LoVo (cell line): ENCODE results near the gene PPP1R3D.
"Not testable (repeated sequence)": the region's sequence is repeated elsewhere in the genome, so short reads cannot be mapped to it uniquely, and the experiment has no call there.

ENCODE experiments used
- DNase-seq: peaks from one replicate; pipeline ENCODE4 v3.0.0-alpha.2; 2016; ENCODE audit warnings: low spot score

PPP1R3D gene

GRCh38 chr20:59925359-59925758, 14.7 kb downstream of the PPP1R3D start:
- no peak for DNase-seq

GRCh38 chr20:59923514-59923913, 16.6 kb downstream of the PPP1R3D start:
- no peak for DNase-seq

DNA sequence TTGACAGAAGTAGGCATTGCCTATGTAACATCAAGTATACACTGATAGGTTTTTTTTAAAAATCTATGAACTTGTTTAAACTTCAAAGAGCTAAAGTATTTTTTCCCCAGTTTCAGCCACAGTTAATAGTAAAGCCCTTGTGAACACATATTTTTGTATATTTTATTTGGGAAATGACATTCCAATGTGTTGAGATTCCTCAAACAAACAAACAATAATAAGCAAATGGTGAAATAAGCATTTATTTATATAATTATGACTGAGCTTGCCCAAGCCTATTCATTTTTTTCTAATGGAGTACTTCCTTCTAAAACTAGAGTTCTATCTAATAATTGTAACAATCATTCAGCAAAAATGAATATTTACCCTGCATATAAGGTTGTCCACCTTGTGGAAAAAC, 19.2 kb downstream of the PPP1R3D start:
- no peak for DNase-seq

- DNase-seq = no peak
Observed at GRCh38 chr20:59912609-59913008, 27.5 kb downstream of the PPP1R3D start.

GRCh38 chr20:59911041-59911440, 29.1 kb downstream of the PPP1R3D start:
- no peak for DNase-seq

- DNase-seq = no peak
Observed at GRCh38 chr20:59908855-59909254, 31.2 kb downstream of the PPP1R3D start.

DNA sequence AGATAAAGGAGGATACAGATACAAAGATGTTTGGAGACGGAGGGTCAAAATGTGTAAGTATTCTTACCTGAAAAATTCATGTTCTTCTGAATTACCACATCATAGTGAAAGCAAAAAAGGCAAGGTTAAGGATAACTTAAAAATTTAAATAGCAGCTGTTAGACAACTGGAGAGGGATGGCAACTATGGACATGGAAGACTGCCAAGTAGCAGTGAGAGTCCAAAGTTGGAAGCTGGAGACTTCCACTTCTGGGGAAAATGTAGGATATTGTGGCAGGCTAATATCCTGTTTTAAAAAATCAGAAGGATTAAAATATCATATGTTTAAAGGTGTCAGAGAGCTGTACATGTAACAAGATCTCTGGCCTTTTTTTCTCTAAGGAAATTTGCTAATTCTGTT, 36.5 kb downstream of the PPP1R3D start:
- DNase-seq = no peak

- DNase-seq = no peak
Observed at GRCh38 chr20:59902470-59902869, 37.6 kb downstream of the PPP1R3D start.

GRCh38 chr20:59895908-59896307, 44.2 kb downstream of the PPP1R3D start:
- no peak for DNase-seq

- no peak for DNase-seq
Observed at GRCh38 chr20:59891581-59891980, 48.5 kb downstream of the PPP1R3D start.

DNA sequence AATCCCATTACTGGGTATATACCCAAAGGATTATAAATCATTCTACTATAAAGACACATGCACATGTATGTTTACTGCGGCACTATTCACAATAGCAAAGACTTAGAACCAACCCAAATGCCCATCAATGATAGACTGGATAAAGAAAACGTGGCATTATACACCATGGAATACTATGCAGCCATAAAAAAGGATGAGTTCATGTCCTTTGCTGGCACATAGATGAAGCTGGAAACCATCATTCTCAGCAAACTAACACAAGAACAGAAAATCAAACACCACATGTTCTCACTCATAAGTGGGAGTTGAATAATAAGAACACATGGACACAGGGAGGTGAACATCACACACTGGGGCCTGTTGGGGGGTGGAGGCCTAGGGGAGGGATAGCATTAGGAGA, 50.1 kb downstream of the PPP1R3D start:
- not testable (repeated sequence) for DNase-seq

DNA sequence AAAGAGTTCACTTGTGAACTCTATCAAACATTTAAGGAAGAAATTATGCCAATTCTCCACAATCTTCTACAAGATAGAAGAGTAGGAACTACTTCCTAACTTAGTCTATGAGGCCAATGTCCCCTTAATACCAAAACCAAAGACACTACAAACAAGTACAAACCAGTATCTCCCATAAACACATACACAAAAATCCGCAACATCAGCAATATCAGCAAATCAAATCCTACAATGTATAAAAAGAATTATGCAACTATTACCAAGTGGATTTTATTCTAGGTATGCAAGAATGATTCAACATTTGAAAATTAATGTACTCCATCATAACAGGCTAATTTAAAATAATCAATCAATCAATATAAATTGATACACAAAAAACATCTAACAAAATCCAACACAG, 52.1 kb downstream of the PPP1R3D start:
- no peak for DNase-seq
